Prostate gland (tissue), 2 donors: ENCODE results near the gene ACTL7B.

Source experiments
- POLR2AphosphoS5 ChIP-seq: sonication (generic); formaldehyde crosslinking; IDR thresholded peaks from one replicate; pipeline ENCODE4 v1.6.1; 2017; ENCODE audit warnings: antibody characterized with exemption
- TF ChIP-seq, protein P1 (sequence below), 4 experiments: fragments of 200-600 bp in 2 of 4; fragments of 450-650 bp in 2 of 4; sonication (generic) in 2 of 4; IDR thresholded peaks; 1 replicate in 3 of 4; 2 replicates in 1 of 4; pipeline ENCODE4 v1.5.1; 2016 to 2019; ENCODE audit warnings: antibody characterized with exemption in 4 of 4, mild to moderate bottlenecking in 2 of 4, moderate library complexity in 2 of 4

DNA sequence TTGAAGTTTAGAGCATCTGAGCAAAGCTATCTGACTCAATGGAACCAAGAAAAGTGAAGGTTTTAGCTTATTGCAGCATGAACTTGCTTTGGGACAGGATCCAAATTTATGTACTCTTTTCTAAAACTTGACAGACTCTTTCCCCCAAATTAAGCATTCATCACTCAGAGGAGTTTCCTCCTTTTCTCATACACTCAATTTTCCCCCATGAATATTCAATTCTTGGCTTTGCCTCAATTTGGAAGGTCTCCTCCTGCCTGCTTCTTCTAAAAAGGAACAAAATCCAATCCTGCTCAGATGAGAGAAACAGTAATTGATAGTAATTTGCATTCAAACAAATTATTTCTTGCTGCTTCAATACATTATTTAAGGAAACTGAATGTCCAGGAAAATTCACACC, 11.3 kb upstream of the ACTL7B start:
- TF ChIP-seq, protein P1, sequence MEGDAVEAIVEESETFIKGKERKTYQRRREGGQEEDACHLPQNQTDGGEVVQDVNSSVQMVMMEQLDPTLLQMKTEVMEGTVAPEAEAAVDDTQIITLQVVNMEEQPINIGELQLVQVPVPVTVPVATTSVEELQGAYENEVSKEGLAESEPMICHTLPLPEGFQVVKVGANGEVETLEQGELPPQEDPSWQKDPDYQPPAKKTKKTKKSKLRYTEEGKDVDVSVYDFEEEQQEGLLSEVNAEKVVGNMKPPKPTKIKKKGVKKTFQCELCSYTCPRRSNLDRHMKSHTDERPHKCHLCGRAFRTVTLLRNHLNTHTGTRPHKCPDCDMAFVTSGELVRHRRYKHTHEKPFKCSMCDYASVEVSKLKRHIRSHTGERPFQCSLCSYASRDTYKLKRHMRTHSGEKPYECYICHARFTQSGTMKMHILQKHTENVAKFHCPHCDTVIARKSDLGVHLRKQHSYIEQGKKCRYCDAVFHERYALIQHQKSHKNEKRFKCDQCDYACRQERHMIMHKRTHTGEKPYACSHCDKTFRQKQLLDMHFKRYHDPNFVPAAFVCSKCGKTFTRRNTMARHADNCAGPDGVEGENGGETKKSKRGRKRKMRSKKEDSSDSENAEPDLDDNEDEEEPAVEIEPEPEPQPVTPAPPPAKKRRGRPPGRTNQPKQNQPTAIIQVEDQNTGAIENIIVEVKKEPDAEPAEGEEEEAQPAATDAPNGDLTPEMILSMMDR (IDR thresholded peaks at IDR 0.05), result no peak
- TF ChIP-seq POLR2AphosphoS5, result no peak
